AG09309 (cell line): Measurements from ENCODE around the gene NRP1.
"Not testable (repeated sequence)": the region's sequence is repeated elsewhere in the genome, so short reads cannot be mapped to it uniquely, and the experiment has no call there.

ENCODE experiments used
- DNase-seq: peaks from one replicate; pipeline ENCODE4 v3.0.0-alpha.2; 2010; ENCODE audit warnings: low read depth
- H3K4me3 ChIP-seq: 2 replicates; pipeline ENCODE4 v1.5.1; 2011; ENCODE audit warnings: mild to moderate bottlenecking, low read depth, low read length, moderate library complexity; ENCODE audit not compliant: control insufficient read depth
- TF ChIP-seq, protein P1 (sequence below): IDR thresholded peaks from 2 replicates; pipeline ENCODE4 v1.5.1; 2011; ENCODE audit warnings: mild to moderate bottlenecking, low read depth, low read length, inconsistent platforms; ENCODE audit not compliant: insufficient read depth, control insufficient read depth; ENCODE audit errors: missing control alignments

The NRP1 gene

GRCh38 chr10:33139181-33139646, 195.3 kb downstream of the NRP1 start:
- no peak overlapping the region for H3K4me3 ChIP-seq
- TF ChIP-seq, protein P1, sequence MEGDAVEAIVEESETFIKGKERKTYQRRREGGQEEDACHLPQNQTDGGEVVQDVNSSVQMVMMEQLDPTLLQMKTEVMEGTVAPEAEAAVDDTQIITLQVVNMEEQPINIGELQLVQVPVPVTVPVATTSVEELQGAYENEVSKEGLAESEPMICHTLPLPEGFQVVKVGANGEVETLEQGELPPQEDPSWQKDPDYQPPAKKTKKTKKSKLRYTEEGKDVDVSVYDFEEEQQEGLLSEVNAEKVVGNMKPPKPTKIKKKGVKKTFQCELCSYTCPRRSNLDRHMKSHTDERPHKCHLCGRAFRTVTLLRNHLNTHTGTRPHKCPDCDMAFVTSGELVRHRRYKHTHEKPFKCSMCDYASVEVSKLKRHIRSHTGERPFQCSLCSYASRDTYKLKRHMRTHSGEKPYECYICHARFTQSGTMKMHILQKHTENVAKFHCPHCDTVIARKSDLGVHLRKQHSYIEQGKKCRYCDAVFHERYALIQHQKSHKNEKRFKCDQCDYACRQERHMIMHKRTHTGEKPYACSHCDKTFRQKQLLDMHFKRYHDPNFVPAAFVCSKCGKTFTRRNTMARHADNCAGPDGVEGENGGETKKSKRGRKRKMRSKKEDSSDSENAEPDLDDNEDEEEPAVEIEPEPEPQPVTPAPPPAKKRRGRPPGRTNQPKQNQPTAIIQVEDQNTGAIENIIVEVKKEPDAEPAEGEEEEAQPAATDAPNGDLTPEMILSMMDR = no peak
- DNase-seq = no peak

- H3K4me3 ChIP-seq, DNase-seq: not testable (repeated sequence)
Observed at GRCh38 chr10:33138686-33139085, 195.8 kb downstream of the NRP1 start.

- no peak for DNase-seq
- TF ChIP-seq, protein P1 = no peak
- H3K4me3 ChIP-seq = no peak overlapping the region
Observed at GRCh38 chr10:33137356-33138005, 197.0 kb downstream of the NRP1 start.

GRCh38 chr10:33136781-33137180, 197.7 kb downstream of the NRP1 start:
- TF ChIP-seq, protein P1 = no peak
- H3K4me3 ChIP-seq = no peak overlapping the region
- DNase-seq = no peak

DNA sequence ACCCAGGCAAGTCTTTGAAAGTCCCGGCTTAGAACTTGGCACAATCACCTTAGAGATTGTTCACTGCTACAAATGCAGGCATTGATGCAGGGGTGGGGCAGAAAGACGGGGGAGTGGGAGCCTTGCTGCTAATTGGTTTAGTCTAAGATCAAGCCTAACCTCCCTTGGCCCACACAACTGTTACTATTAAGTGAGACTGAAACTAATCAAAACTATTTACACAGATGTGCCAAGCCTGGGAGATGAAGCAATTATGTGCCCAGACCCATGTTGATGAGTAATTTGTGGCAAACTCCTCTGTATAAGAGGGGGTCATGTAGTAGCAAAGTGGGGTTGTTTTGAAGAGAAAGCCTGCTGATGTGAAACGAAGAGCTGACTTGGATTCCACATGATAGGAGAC, 198.2 kb downstream of the NRP1 start:
- no peak for DNase-seq
- TF ChIP-seq, protein P1 = no peak
- H3K4me3 ChIP-seq = no peak overlapping the region

- TF ChIP-seq, protein P1 = no peak
- DNase-seq = peak; percentile 88
- H3K4me3 ChIP-seq = no peak overlapping the region
Observed at GRCh38 chr10:33134011-33134751, 200.3 kb downstream of the NRP1 start.

GRCh38 chr10:33133557-33133956, 200.9 kb downstream of the NRP1 start:
- no peak overlapping the region for H3K4me3 ChIP-seq
- TF ChIP-seq, protein P1 = no peak
- DNase-seq = no peak
